GM23338 (cell line): Measurements from ENCODE around the gene USP7. TPM values are rescaled to one million over a fixed set of nuclear protein-coding genes. Genes with fewer than 3 reads are reported as not detected.

Experiments
- ATAC-seq: fragments of 200-7000 bp; cut with Tn5 transposase; 3 replicates; pipeline ENCODE4 v1.9.1; 2020
- DNase-seq: peaks from one replicate; pipeline ENCODE4 v3.0.0-alpha.2; 2015; ENCODE audit warnings: low spot score
- H2AFZ ChIP-seq: fragments of 200-600 bp; sonication (generic); 2 replicates; pipeline ENCODE4 v1.8.0; 2016; ENCODE audit warnings: antibody characterized with exemption, mild to moderate bottlenecking, moderate library complexity
- H3F3A ChIP-seq: fragments of 200-600 bp; sonication (generic); replicated peaks from 2 replicates; pipeline ENCODE4 v1.8.0; 2017; ENCODE audit warnings: antibody characterized with exemption, mixed run types, low read depth
- H3K27ac ChIP-seq: fragments of 200-600 bp; sonication (generic); 2 replicates; pipeline ENCODE4 v1.6.1; 2016; ENCODE audit warnings: low read depth
- H3K27me3 ChIP-seq: fragments of 200-600 bp; sonication (generic); 2 replicates; pipeline ENCODE4 v1.8.0; 2016; ENCODE audit warnings: mild to moderate bottlenecking, mixed run types, moderate library complexity; ENCODE audit not compliant: insufficient read depth
- H3K36me3 ChIP-seq: fragments of 200-600 bp; sonication (generic); 2 replicates; pipeline ENCODE4 v1.8.0; 2016; ENCODE audit warnings: mild to moderate bottlenecking; ENCODE audit not compliant: insufficient read depth
- H3K4me1 ChIP-seq: fragments of 200-600 bp; sonication (generic); 2 replicates; pipeline ENCODE4 v1.8.0; 2016; ENCODE audit warnings: mild to moderate bottlenecking, moderate library complexity; ENCODE audit not compliant: insufficient read depth
- H3K4me2 ChIP-seq: fragments of 200-600 bp; sonication (generic); 2 replicates; pipeline ENCODE4 v1.7.1; 2017; ENCODE audit warnings: mixed run types
- H3K4me3 ChIP-seq: fragments of 200-600 bp; sonication (generic); 2 replicates; pipeline ENCODE4 v1.6.1; 2016; ENCODE audit warnings: mixed run types
- H3K79me2 ChIP-seq: fragments of 200-600 bp; sonication (generic); replicated peaks from 2 replicates; pipeline ENCODE4 v1.8.0; 2017; ENCODE audit warnings: mild to moderate bottlenecking; ENCODE audit not compliant: insufficient read depth
- H3K9me2 ChIP-seq: fragments of 200-600 bp; sonication (generic); 2 replicates; pipeline ENCODE4 v1.8.0; 2017; ENCODE audit not compliant: insufficient read depth
- H4K20me1 ChIP-seq: fragments of 200-600 bp; sonication (generic); replicated peaks from 2 replicates; pipeline ENCODE4 v1.8.0; 2017; ENCODE audit warnings: mild to moderate bottlenecking; ENCODE audit not compliant: insufficient read depth
- H3K27ac Mint-ChIP-seq: 2 replicates; pipeline ENCODE4 v1.8.0; 2020; ENCODE audit warnings: inconsistent platforms, mild to moderate bottlenecking, moderate library complexity, mixed read lengths
- H3K27me3 Mint-ChIP-seq: 3 replicates; pipeline ENCODE4 v1.8.0; 2022; ENCODE audit warnings: low read depth, mild to moderate bottlenecking, moderate library complexity, mixed read lengths, inconsistent platforms; ENCODE audit not compliant: insufficient read depth, poor library complexity
- H3K36me3 Mint-ChIP-seq: 3 replicates; pipeline ENCODE4 v1.8.0; 2021; ENCODE audit warnings: low read depth, mild to moderate bottlenecking, inconsistent platforms, moderate library complexity, mixed read lengths
- H3K4me1 Mint-ChIP-seq: 3 replicates; pipeline ENCODE4 v1.8.0; 2020; ENCODE audit warnings: mild to moderate bottlenecking, inconsistent platforms, mixed read lengths
- H3K4me3 Mint-ChIP-seq: 3 replicates; pipeline ENCODE4 v1.8.0; 2021; ENCODE audit warnings: moderate library complexity, mild to moderate bottlenecking, inconsistent platforms, mixed read lengths
- H3K9me3 Mint-ChIP-seq: 3 replicates; pipeline ENCODE4 v1.8.0; 2020; ENCODE audit warnings: moderate library complexity, mild to moderate bottlenecking, inconsistent platforms, mixed read lengths
- CTCF ChIP-seq, 2 experiments: fragments of 200-600 bp in 1 of 2; sonication (generic) in 1 of 2; conservative IDR thresholded peaks; 2 replicates each; pipeline versions ENCODE4 v1.5.1 to v1.6.1; 2016 to 2017; ENCODE audit warnings: antibody characterized with exemption in 2 of 2, low read depth in 2 of 2, mild to moderate bottlenecking in 2 of 2, moderate library complexity in 1 of 2
- EZH2 ChIP-seq: fragments of 200-600 bp; sonication (generic); IDR thresholded peaks from one replicate; pipeline ENCODE4 v1.8.0; 2017; ENCODE audit warnings: antibody characterized with exemption, mild to moderate bottlenecking, low read depth; ENCODE audit not compliant: unreplicated experiment
- EZH2phosphoT487 ChIP-seq: fragments of 200-600 bp; sonication (generic); IDR thresholded peaks from one replicate; pipeline ENCODE4 v1.8.1; 2018; ENCODE audit warnings: antibody characterized with exemption; ENCODE audit not compliant: unreplicated experiment
- NANOG ChIP-seq: IDR thresholded peaks from 2 replicates; pipeline ENCODE4 v1.6.1; 2016; ENCODE audit warnings: antibody characterized with exemption, borderline replicate concordance
- POLR2AphosphoS5 ChIP-seq: IDR thresholded peaks from 2 replicates; pipeline ENCODE4 v1.6.1; 2016; ENCODE audit warnings: antibody characterized with exemption, low read depth
- STAT1 ChIP-seq: IDR thresholded peaks from one replicate; pipeline ENCODE4 v1.6.1; 2016; ENCODE audit warnings: antibody characterized with exemption; ENCODE audit not compliant: unreplicated experiment
- ZNF114 ChIP-seq: fragments of 250-450 bp; sonication (Bioruptor Pico); IDR thresholded peaks from 2 replicates; pipeline ENCODE4 v1.5.0; 2020; ENCODE audit warnings: mild to moderate bottlenecking, moderate library complexity
- ZNF331 ChIP-seq: fragments of 250-450 bp; sonication (Bioruptor Pico); IDR thresholded peaks from 2 replicates; pipeline ENCODE4 v1.5.0; 2020; ENCODE audit warnings: low read depth, mild to moderate bottlenecking, moderate library complexity
- polyA plus RNA-seq: library from polyadenylated mRNA; unstranded; fragments of >200 nt; fragmentation: Nextera tagmentation; extraction: Ambion mirVana; gene quantifications from 2 replicates; pipeline ENCODE4 v1.2.1, GENCODE V29; 2016
- total RNA-seq: library from RNA; depleted of rRNA; stranded (reverse); fragments of >200 nt; shearing (Covaris generic); gene quantifications from 2 replicates; pipeline ENCODE4 v1.2.3, GENCODE V29; 2014
- TF ChIP-seq, protein P1 (sequence below): IDR thresholded peaks from one replicate; pipeline ENCODE4 v1.6.1; 2018; ENCODE audit warnings: antibody characterized with exemption; ENCODE audit not compliant: unreplicated experiment

Gene USP7
- total and polyA plus RNA-seq, 2 experiments from 2014 or later, result 42.3 to 130 TPM

- peaks cover 7% of the 10 kb centered on the region for H3K27me3 Mint-ChIP-seq
- no peaks in the 10 kb centered on the region for H3K9me3 Mint-ChIP-seq
These were observed 60.7 kb downstream of the USP7 start for GRCh38 chr16:8903004-8903403.

GRCh38 chr16:8901320-8901861 lies 62.3 kb downstream of the USP7 start:
- ATAC-seq (no peak), DNase-seq (no peak)
- Mint-ChIP-seq H3K9me3 (no peaks in the 10 kb centered on the region), H3K36me3 (peaks cover 97% of the 10 kb centered on the region), H3K4me3 (no peak overlapping the region), H3K27me3 (peaks cover 7% of the 10 kb centered on the region), H3K27ac (no peak overlapping the region), H3K4me1 (peaks cover 6% of the 10 kb centered on the region; the same call in 1 of the 3 replicates)
- peaks cover 23% of the 10 kb centered on the region for H4K20me1 ChIP-seq
- no peaks in the 10 kb centered on the region for H3K9me2 ChIP-seq
- TF ChIP-seq STAT1 (no peak), CTCF (conservative IDR thresholded peaks at IDR 0.05; ENCODE audit: low read depth in 2 of 2) (no peak), EZH2phosphoT487 (no peak), POLR2AphosphoS5 (no peak), ZNF331 (CRISPR knock-in tag) (no peak), NANOG (no peak), ZNF114 (CRISPR knock-in tag) (no peak)
- TF ChIP-seq, protein P1, sequence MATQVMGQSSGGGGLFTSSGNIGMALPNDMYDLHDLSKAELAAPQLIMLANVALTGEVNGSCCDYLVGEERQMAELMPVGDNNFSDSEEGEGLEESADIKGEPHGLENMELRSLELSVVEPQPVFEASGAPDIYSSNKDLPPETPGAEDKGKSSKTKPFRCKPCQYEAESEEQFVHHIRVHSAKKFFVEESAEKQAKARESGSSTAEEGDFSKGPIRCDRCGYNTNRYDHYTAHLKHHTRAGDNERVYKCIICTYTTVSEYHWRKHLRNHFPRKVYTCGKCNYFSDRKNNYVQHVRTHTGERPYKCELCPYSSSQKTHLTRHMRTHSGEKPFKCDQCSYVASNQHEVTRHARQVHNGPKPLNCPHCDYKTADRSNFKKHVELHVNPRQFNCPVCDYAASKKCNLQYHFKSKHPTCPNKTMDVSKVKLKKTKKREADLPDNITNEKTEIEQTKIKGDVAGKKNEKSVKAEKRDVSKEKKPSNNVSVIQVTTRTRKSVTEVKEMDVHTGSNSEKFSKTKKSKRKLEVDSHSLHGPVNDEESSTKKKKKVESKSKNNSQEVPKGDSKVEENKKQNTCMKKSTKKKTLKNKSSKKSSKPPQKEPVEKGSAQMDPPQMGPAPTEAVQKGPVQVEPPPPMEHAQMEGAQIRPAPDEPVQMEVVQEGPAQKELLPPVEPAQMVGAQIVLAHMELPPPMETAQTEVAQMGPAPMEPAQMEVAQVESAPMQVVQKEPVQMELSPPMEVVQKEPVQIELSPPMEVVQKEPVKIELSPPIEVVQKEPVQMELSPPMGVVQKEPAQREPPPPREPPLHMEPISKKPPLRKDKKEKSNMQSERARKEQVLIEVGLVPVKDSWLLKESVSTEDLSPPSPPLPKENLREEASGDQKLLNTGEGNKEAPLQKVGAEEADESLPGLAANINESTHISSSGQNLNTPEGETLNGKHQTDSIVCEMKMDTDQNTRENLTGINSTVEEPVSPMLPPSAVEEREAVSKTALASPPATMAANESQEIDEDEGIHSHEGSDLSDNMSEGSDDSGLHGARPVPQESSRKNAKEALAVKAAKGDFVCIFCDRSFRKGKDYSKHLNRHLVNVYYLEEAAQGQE, result no peak
- H3K27ac ChIP-seq, result 0 out of 2 replicates have a peak overlapping the region, but pooled peaks have one; percentile 47
- no peaks in the 10 kb centered on the region for H3K79me2 ChIP-seq
- peaks cover 72% of the 10 kb centered on the region for H3K36me3 ChIP-seq
- H2AFZ ChIP-seq, result no peak overlapping the region
- no peak overlapping the region for H3K4me2 ChIP-seq
- peaks cover 16% of the 10 kb centered on the region for H3F3A ChIP-seq
- no peaks in the 10 kb centered on the region for H3K27me3 ChIP-seq
- H3K4me1 ChIP-seq, result no peaks in the 10 kb centered on the region
- H3K4me3 ChIP-seq, result no peak overlapping the region

More at GRCh38 chr16:8903004-8903403, 60.7 kb downstream of the USP7 start:
- no peak overlapping the region for H3K27ac ChIP-seq
- peaks cover 20% of the 10 kb centered on the region for H4K20me1 ChIP-seq
- TF ChIP-seq EZH2 (no peak), ZNF114 (CRISPR knock-in tag) (no peak), CTCF (conservative IDR thresholded peaks at IDR 0.05; ENCODE audit: low read depth in 2 of 2) (no peak), STAT1 (no peak), NANOG (no peak)
- no peak overlapping the region for H3K27ac Mint-ChIP-seq
- H3K79me2 ChIP-seq, result no peaks in the 10 kb centered on the region
- H3K36me3 Mint-ChIP-seq, result peaks cover 95% of the 10 kb centered on the region
- H3F3A ChIP-seq, result peaks cover 12% of the 10 kb centered on the region
- H3K9me2 ChIP-seq, result no peaks in the 10 kb centered on the region
- H3K4me3 ChIP-seq, result no peak overlapping the region
- DNase-seq (no peak), ATAC-seq (no peak)
- no peak overlapping the region for H3K4me2 ChIP-seq
- peaks cover 6% of the 10 kb centered on the region; the same call in 1 of the 3 replicates for H3K4me1 Mint-ChIP-seq
- H3K4me1 ChIP-seq, result no peaks in the 10 kb centered on the region
- no peak overlapping the region for H3K4me3 Mint-ChIP-seq
- H2AFZ ChIP-seq, result no peak overlapping the region
- no peaks in the 10 kb centered on the region for H3K27me3 ChIP-seq
- H3K36me3 ChIP-seq, result peaks cover 75% of the 10 kb centered on the region
